Gastroesophageal sphincter (tissue), 4 donors: ENCODE results near the gene CMIP. TPM values are rescaled to one million over a fixed set of nuclear protein-coding genes. Genes with fewer than 3 reads are reported as not detected.

Source experiments
- ATAC-seq: fragments of 150-250 bp; one replicate; pipeline ENCODE4 v1.9.1; 2016; ENCODE audit warnings: mild to moderate bottlenecking, moderate library complexity
- H3K27ac ChIP-seq, 4 donors: fragments of 200-600 bp; sonication (generic) in 3 of 4; 1 replicate in 3 of 4; 2 replicates in 1 of 4; pipeline ENCODE4 v1.5.1; 2016 to 2019
- H3K27me3 ChIP-seq: fragments of 200-600 bp; sonication (generic); one replicate; pipeline ENCODE4 v1.5.1; 2019
- H3K36me3 ChIP-seq, 2 donors: fragments of 200-600 bp; sonication (generic); one replicate each; pipeline ENCODE4 v1.5.1; 2019; ENCODE audit warnings: control low read depth in 1 of 2
- H3K4me1 ChIP-seq, 3 donors: fragments of 200-600 bp; sonication (generic); 1 replicate in 2 of 3; 2 replicates in 1 of 3; pipeline ENCODE4 v1.5.1; 2016 to 2019; ENCODE audit warnings: control low read depth in 2 of 3
- H3K4me3 ChIP-seq, 2 donors: fragments of 200-600 bp; sonication (generic); one replicate each; pipeline ENCODE4 v1.5.1; 2019; ENCODE audit warnings: mild to moderate bottlenecking in 1 of 2, moderate library complexity in 1 of 2
- H3K9me3 ChIP-seq, 3 donors: fragments of 200-600 bp; sonication (generic); one replicate each; pipeline ENCODE4 v1.5.1; 2017 to 2019; ENCODE audit warnings: control low read depth in 2 of 3
- EP300 ChIP-seq: sonication (generic); formaldehyde crosslinking; IDR thresholded peaks from one replicate; pipeline ENCODE4 v1.6.1; 2017; ENCODE audit warnings: antibody characterized with exemption, mild to moderate bottlenecking
- POLR2A ChIP-seq, 2 donors: fragments of 450-650 bp; IDR thresholded peaks; one replicate each; pipeline ENCODE4 v1.6.1; 2017; ENCODE audit warnings: antibody characterized with exemption in 2 of 2, mild to moderate bottlenecking in 2 of 2, moderate library complexity in 1 of 2
- POLR2AphosphoS5 ChIP-seq: sonication (generic); formaldehyde crosslinking; IDR thresholded peaks from one replicate; pipeline ENCODE4 v1.6.1; 2017; ENCODE audit warnings: antibody characterized with exemption
- WGBS, 2 donors: methylation state at CpG; one replicate each; pipeline ENCODE4 v1.1.5; 2018; ENCODE audit warnings: low coverage in 1 of 2; 5-methylcytosine and 5-hydroxymethylcytosine counted together
- total RNA-seq, 4 donors: library from RNA; depleted of rRNA; stranded (reverse); fragments of >200 nt; gene quantifications; one replicate each; pipeline ENCODE4 v1.1.0, GENCODE V29; 2016
- TF ChIP-seq, protein P1 (sequence below), 4 experiments: fragments of 200-600 bp in 2 of 4; fragments of 450-650 bp in 2 of 4; sonication (generic) in 1 of 4; IDR thresholded peaks; one replicate each; pipeline ENCODE4 v1.5.1; 2017 to 2019; ENCODE audit warnings: antibody characterized with exemption in 4 of 4, mild to moderate bottlenecking in 2 of 4, moderate library complexity in 2 of 4

The CMIP gene
- total RNA-seq, 4 donors from 2014 or later, result 13.4 to 24.0 (median 19.2) TPM

DNA sequence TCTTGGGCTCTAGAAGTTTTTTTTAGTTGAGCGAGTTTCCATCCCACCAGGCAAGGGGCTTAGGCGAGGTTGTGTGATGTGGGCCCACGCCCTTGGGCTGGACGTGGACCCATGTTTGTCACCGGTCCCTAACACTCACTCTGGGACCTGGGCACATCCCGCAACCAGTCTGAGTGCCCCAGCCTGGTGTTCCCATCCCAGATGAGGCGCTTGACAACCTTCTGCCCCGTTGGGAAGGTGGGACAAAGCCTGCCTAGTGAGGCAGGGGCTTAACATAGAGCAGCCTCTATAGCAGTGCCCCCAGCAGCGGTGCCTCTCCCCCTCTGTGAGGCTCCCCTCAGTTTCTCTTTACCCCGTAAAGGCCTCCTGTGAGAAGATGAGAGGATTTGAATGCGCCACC is 22.5 kb downstream of the CMIP start:
- H3K27ac ChIP-seq, result peak overlapping the region in 2 of 4 donors; percentile 39 to 43
- TF ChIP-seq POLR2A (IDR thresholded peaks at IDR 0.05) (no peak), EP300 (no peak), POLR2AphosphoS5 (no peak)
- TF ChIP-seq, protein P1, sequence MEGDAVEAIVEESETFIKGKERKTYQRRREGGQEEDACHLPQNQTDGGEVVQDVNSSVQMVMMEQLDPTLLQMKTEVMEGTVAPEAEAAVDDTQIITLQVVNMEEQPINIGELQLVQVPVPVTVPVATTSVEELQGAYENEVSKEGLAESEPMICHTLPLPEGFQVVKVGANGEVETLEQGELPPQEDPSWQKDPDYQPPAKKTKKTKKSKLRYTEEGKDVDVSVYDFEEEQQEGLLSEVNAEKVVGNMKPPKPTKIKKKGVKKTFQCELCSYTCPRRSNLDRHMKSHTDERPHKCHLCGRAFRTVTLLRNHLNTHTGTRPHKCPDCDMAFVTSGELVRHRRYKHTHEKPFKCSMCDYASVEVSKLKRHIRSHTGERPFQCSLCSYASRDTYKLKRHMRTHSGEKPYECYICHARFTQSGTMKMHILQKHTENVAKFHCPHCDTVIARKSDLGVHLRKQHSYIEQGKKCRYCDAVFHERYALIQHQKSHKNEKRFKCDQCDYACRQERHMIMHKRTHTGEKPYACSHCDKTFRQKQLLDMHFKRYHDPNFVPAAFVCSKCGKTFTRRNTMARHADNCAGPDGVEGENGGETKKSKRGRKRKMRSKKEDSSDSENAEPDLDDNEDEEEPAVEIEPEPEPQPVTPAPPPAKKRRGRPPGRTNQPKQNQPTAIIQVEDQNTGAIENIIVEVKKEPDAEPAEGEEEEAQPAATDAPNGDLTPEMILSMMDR (IDR thresholded peaks at IDR 0.05), result no peak
- no peaks in the 10 kb centered on the region for H3K9me3 ChIP-seq
- H3K4me3 ChIP-seq, result no peak overlapping the region
- ATAC-seq, result no peak
- H3K4me1 ChIP-seq, result peaks cover 0 to 59% (median 0%) of the 10 kb centered on the region in 3 donors
- H3K36me3 ChIP-seq, result no peaks in the 10 kb centered on the region
- WGBS, 2 donors, result 96 to 100% methylated on average over 4 to 5 of the region's 11 CpGs
- no peaks in the 10 kb centered on the region for H3K27me3 ChIP-seq

GRCh38 chr16:81467815-81468214 is 23.2 kb downstream of the CMIP start:
- no peak overlapping the region for H3K27ac ChIP-seq
- no peaks in the 10 kb centered on the region for H3K27me3 ChIP-seq
- no peak for ATAC-seq
- H3K9me3 ChIP-seq, result no peaks in the 10 kb centered on the region
- 17 to 91% methylated on average over 1 to 3 of the region's 8 CpGs for WGBS, 2 donors
- H3K4me3 ChIP-seq, result no peak overlapping the region
- TF ChIP-seq POLR2AphosphoS5 (no peak), POLR2A (IDR thresholded peaks at IDR 0.05) (no peak), EP300 (no peak)
- TF ChIP-seq, protein P1 (IDR thresholded peaks at IDR 0.05), result no peak
- H3K4me1 ChIP-seq, result peaks cover 0 to 58% (median 0%) of the 10 kb centered on the region in 3 donors
- H3K36me3 ChIP-seq, result no peaks in the 10 kb centered on the region

GRCh38 chr16:81468269-81468902 is 23.8 kb downstream of the CMIP start:
- Histone ChIP-seq H3K9me3 (no peaks in the 10 kb centered on the region), H3K4me1 (peaks cover 0 to 62% (median 3%) of the 10 kb centered on the region in 3 donors), H3K36me3 (no peaks in the 10 kb centered on the region), H3K4me3 (no peak overlapping the region), H3K27ac (no peak overlapping the region), H3K27me3 (no peaks in the 10 kb centered on the region)
- no peak for TF ChIP-seq POLR2A (IDR thresholded peaks at IDR 0.05)
- no peak for TF ChIP-seq POLR2AphosphoS5
- TF ChIP-seq, protein P1 (IDR thresholded peaks at IDR 0.05), result no peak
- no peak for TF ChIP-seq EP300
- no peak for ATAC-seq
- 96 to 100% methylated on average over 1 to 9 of the region's 19 CpGs for WGBS, 2 donors

DNA sequence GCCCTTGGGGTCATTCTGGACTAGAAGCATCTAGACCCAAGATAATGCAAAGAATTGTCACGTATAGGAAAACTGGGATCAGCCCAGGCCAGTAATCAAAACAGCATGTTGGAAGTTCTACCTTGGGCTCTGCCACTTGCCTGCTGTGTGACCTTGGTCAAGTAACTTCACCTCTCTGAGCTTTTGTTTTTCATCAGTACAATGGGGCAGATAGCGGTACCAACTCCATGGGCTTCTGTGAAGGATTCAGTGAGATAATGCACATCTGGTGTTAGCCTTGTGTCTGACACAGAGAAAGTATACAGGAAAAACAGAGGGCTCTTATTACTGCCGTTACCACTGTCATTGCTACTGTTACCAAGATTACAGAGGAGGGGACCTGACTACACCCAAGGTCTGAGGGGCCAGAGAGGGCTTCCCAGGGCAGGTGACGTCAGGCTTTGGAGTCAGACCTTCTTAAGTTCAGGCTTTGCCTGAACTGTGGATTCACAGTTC is 24.6 kb downstream of the CMIP start:
- WGBS, 2 donors, result 66 to 93% methylated on average over 2 to 3 of the region's 4 CpGs
- Histone ChIP-seq H3K4me1 (peaks cover 0 to 70% (median 8%) of the 10 kb centered on the region in 3 donors), H3K27me3 (no peaks in the 10 kb centered on the region), H3K4me3 (no peak overlapping the region), H3K27ac (peak overlapping the region in 1 of 4 donors; percentile 25), H3K36me3 (no peaks in the 10 kb centered on the region), H3K9me3 (no peaks in the 10 kb centered on the region)
- TF ChIP-seq POLR2A (IDR thresholded peaks at IDR 0.05) (no peak), EP300 (no peak), POLR2AphosphoS5 (no peak)
- TF ChIP-seq, protein P1 (IDR thresholded peaks at IDR 0.05), result no peak
- ATAC-seq, result no peak
